DND-41 (cell line): Measurements from ENCODE around the gene ZMYND10.
A peak's percentile ranks its signal among the peaks of the same experiment; 100 is the strongest.

ENCODE experiments used
- ATAC-seq: fragments of 200-7000 bp; cut with Tn5 transposase; 3 replicates; pipeline ENCODE4 v1.9.1; 2021; ENCODE audit warnings: low read depth; ENCODE audit not compliant: insufficient read depth
- DNase-seq: peaks from one replicate; pipeline ENCODE4 v3.0.0-alpha.2; 2020
- H2AFZ ChIP-seq: 2 replicates; pipeline ENCODE4 v1.6.0; 2012; ENCODE audit warnings: low read depth, low read length
- H3K27ac ChIP-seq: 2 replicates; pipeline ENCODE4 v1.5.1; 2012; ENCODE audit warnings: low read length, inconsistent platforms
- H3K27me3 ChIP-seq: fragments of 200-600 bp; sonication (generic); 2 replicates; pipeline ENCODE4 v1.6.0; 2012; ENCODE audit warnings: low read length, mild to moderate bottlenecking, inconsistent platforms; ENCODE audit not compliant: insufficient read depth, poor library complexity
- H3K36me3 ChIP-seq: 2 replicates; pipeline ENCODE4 v1.5.1; 2012; ENCODE audit warnings: low read length, inconsistent platforms; ENCODE audit not compliant: insufficient read depth
- H3K4me1 ChIP-seq: 2 replicates; pipeline ENCODE4 v1.5.1; 2012; ENCODE audit warnings: mild to moderate bottlenecking, low read length; ENCODE audit not compliant: insufficient read depth
- H3K4me2 ChIP-seq: 2 replicates; pipeline ENCODE4 v1.6.0; 2012; ENCODE audit warnings: mild to moderate bottlenecking, moderate library complexity, low read length, inconsistent platforms; ENCODE audit not compliant: insufficient read depth
- H3K4me3 ChIP-seq, 2 experiments: fragments of 200-600 bp in 1 of 2; shearing (Covaris generic) in 1 of 2; 2 replicates each; pipeline ENCODE4 v1.5.1; 2012 to 2016; ENCODE audit warnings: inconsistent platforms in 2 of 2, low read length in 2 of 2, mild to moderate bottlenecking in 2 of 2, low read depth in 1 of 2, moderate library complexity in 1 of 2
- H3K79me2 ChIP-seq: 2 replicates; pipeline ENCODE4 v1.6.0; 2012; ENCODE audit warnings: low read length, inconsistent platforms; ENCODE audit not compliant: insufficient read depth
- H3K9ac ChIP-seq: 2 replicates; pipeline ENCODE4 v1.6.0; 2012; ENCODE audit warnings: low read depth, mild to moderate bottlenecking, inconsistent platforms, low read length, moderate library complexity
- H3K9me3 ChIP-seq: 2 replicates; pipeline ENCODE4 v1.5.1; 2012; ENCODE audit warnings: low read length, moderate library complexity, mild to moderate bottlenecking, inconsistent platforms; ENCODE audit not compliant: insufficient read depth, severe bottlenecking
- H4K20me1 ChIP-seq: 2 replicates; pipeline ENCODE4 v1.6.0; 2012; ENCODE audit warnings: low read length; ENCODE audit not compliant: insufficient read depth
- CTCF ChIP-seq: IDR thresholded peaks from 2 replicates; pipeline ENCODE4 v1.5.1; 2012; ENCODE audit warnings: borderline replicate concordance, low read length, moderate library complexity, mild to moderate bottlenecking; ENCODE audit not compliant: poor library complexity, severe bottlenecking; ENCODE audit errors: extremely low read depth
- EZH2 ChIP-seq: IDR thresholded peaks from 3 replicates; pipeline ENCODE4 v1.6.1; 2012; ENCODE audit warnings: borderline replicate concordance, low read depth, mild to moderate bottlenecking, moderate library complexity, low read length, inconsistent platforms; ENCODE audit not compliant: severe bottlenecking

Gene ZMYND10

GRCh38 chr3:50352781-50353180, 7.2 kb upstream of the ZMYND10 start:
- no peaks in the 10 kb centered on the region for H3K27me3 ChIP-seq
- no peak overlapping the region for H3K9ac ChIP-seq
- peaks cover 72% of the 10 kb centered on the region for H3K79me2 ChIP-seq

DNA sequence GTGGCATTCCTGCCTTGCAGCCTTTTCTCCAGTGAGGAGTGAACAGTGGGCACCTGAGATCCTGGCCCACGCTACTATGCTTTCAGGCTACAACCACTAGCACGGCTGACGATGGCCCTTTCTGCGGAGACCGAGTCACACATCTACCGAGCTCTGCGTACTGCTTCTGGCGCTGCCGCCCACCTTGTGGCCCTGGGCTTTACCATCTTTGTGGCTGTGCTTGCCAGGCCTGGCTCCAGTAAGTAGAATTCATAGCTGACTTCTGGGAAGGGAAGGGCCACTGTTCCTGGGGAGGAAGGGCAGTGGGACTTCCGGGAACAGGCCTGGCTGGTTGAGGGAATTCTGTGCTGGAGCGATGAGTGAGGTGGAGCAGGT, 5.8 kb upstream of the ZMYND10 start:
- Histone ChIP-seq H4K20me1 (peaks cover 35% of the 10 kb centered on the region), H3K4me3 (peak overlapping the region; percentile 26 to 76), H3K27me3 (no peaks in the 10 kb centered on the region), H3K79me2 (peaks cover 57% of the 10 kb centered on the region), H3K4me2 (peak overlapping the region; percentile 89), H2AFZ (peak overlapping the region; percentile 90; the same call in 1 of the 2 replicates), H3K9me3 (no peaks in the 10 kb centered on the region), H3K36me3 (peaks cover 64% of the 10 kb centered on the region), H3K9ac (peak overlapping the region; percentile 61), H3K27ac (peak overlapping the region; percentile 93), H3K4me1 (peaks cover 47% of the 10 kb centered on the region)
- TF ChIP-seq EZH2 (no peak), CTCF (no peak)
- ATAC-seq (0 out of 3 replicates have a peak, but pooled peaks have one; percentile 0), DNase-seq (no peak)

More at GRCh38 chr3:50352781-50353180, 7.2 kb upstream of the ZMYND10 start:
- Histone ChIP-seq H3K4me1 (peaks cover 62% of the 10 kb centered on the region), H4K20me1 (peaks cover 50% of the 10 kb centered on the region), H3K4me2 (no peak overlapping the region), H3K4me3 (no peak overlapping the region), H2AFZ (no peak overlapping the region), H3K27ac (no peak overlapping the region), H3K36me3 (peaks cover 73% of the 10 kb centered on the region), H3K9me3 (no peaks in the 10 kb centered on the region)
- ATAC-seq: no peak
- TF ChIP-seq EZH2: no peak
- TF ChIP-seq CTCF: peak; percentile 47
- DNase-seq: no peak

- H3K9me3 ChIP-seq: no peaks in the 10 kb centered on the region
- H3K4me2 ChIP-seq: peak within 1 kb of the TSS; percentile 89
- peak within 1 kb of the TSS; percentile 26 to 76 for H3K4me3 ChIP-seq
- no peak for TF ChIP-seq EZH2
- H3K27me3 ChIP-seq: no peaks in the 10 kb centered on the region
- peaks cover 42% of the 10 kb centered on the region for H3K4me1 ChIP-seq
- DNase-seq (peak; percentile 99), ATAC-seq (peak; percentile 89)
- peaks cover 29% of the 10 kb centered on the region for H4K20me1 ChIP-seq
- peaks cover 51% of the 10 kb centered on the region for H3K79me2 ChIP-seq
- H3K36me3 ChIP-seq: peaks cover 58% of the 10 kb centered on the region
- peak within 1 kb of the TSS; percentile 93 for H3K27ac ChIP-seq
- H2AFZ ChIP-seq: peak within 1 kb of the TSS; percentile 90
- H3K9ac ChIP-seq: peak within 1 kb of the TSS; percentile 61
Measured at GRCh38 chr3:50350527-50351322, 5.2 kb upstream of the ZMYND10 start, which contains the start of the genes CYB561D2 and NPRL2. CYB561D2 (plus strand) TSS chr3:50350862; CDS start chr3:50351434, 572 bp downstream. NPRL2 (minus strand) TSS chr3:50350775; CDS start chr3:50350652, 123 bp downstream.

- peak overlapping the region; percentile 26 to 76 for H3K4me3 ChIP-seq
- no peak for TF ChIP-seq EZH2
- TF ChIP-seq CTCF: no peak
- no peak for ATAC-seq
- H3K4me2 ChIP-seq: peak overlapping the region; percentile 89
- peaks cover 53% of the 10 kb centered on the region for H3K36me3 ChIP-seq
- H3K79me2 ChIP-seq: peaks cover 45% of the 10 kb centered on the region
- peak overlapping the region; percentile 90 for H2AFZ ChIP-seq
- peak overlapping the region; percentile 93 for H3K27ac ChIP-seq
- DNase-seq: no peak
- peaks cover 37% of the 10 kb centered on the region for H3K4me1 ChIP-seq
- H3K9me3 ChIP-seq: no peaks in the 10 kb centered on the region
- H3K27me3 ChIP-seq: no peaks in the 10 kb centered on the region
- peaks cover 24% of the 10 kb centered on the region for H4K20me1 ChIP-seq
- peak overlapping the region; percentile 61 for H3K9ac ChIP-seq
Measured at GRCh38 chr3:50350213-50350526, 4.6 kb upstream of the ZMYND10 start.
